Stimulated activated CD4-positive, alpha-beta T cell treated with anti-CD3 and anti-CD28 coated beads, Interleukin-1b, Interleukin-23, amount 100 ng/mL, for 48 hours (primary cell): ENCODE data around the gene CP.

Experiments used
- DNase-seq: peaks from one replicate; pipeline ENCODE4 v3.0.0-alpha.2; 2020

CP gene

GRCh38 chr3:149179220-149179619, 42.4 kb downstream of the CP start:
- DNase-seq = no peak

GRCh38 chr3:149177122-149177521, 44.5 kb downstream of the CP start:
- no peak for DNase-seq

DNA sequence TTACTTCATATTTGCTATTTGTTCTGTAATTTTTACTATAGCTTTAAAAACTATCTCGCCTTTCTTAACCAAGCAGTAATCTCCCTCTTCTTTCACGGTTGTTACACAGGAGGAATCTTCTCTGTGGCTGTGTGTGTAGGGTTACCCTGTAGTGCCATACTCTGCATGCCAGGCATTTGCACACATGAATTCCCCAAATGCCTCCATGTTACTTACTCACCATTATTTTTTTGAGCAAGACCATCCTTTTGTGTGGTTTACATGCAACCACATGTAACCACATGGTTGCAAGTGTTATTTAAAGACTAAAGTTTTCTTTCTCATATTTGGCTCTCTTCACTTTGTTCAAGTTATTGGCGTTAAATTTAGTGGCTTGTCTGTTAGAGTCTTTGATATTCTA, 46.7 kb downstream of the CP start:
- DNase-seq = peak; percentile 2

- no peak for DNase-seq
These were observed 51.0 kb downstream of the CP start for GRCh38 chr3:149170672-149171071.

DNA sequence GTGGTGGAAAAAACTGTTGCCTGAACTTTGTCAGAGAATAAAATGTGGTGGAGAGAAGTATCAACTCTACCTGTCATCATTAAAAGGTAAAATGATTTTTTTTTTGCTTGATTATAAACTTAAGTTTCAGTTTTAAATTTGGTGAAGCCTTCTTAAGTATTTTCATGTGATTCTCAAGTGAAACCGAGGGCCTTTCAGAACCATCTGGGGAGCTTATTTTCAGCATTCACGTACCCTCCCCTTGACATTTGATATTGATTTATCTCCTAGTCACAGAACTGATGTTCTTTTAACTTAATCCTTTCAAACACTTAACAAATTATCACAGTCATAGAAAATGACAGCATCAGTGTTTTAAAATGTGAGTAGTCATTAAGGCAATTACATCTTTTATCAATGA, 53.7 kb downstream of the CP start:
- DNase-seq = no peak

- no peak for DNase-seq
These were observed 58.6 kb downstream of the CP start for GRCh38 chr3:149163066-149163465.

GRCh38 chr3:149162007-149162406, 59.6 kb downstream of the CP start:
- DNase-seq = no peak

GRCh38 chr3:149160754-149161300, 60.8 kb downstream of the CP start:
- no peak for DNase-seq

- no peak for DNase-seq
These were observed 68.2 kb downstream of the CP start for GRCh38 chr3:149153402-149153801.

DNA sequence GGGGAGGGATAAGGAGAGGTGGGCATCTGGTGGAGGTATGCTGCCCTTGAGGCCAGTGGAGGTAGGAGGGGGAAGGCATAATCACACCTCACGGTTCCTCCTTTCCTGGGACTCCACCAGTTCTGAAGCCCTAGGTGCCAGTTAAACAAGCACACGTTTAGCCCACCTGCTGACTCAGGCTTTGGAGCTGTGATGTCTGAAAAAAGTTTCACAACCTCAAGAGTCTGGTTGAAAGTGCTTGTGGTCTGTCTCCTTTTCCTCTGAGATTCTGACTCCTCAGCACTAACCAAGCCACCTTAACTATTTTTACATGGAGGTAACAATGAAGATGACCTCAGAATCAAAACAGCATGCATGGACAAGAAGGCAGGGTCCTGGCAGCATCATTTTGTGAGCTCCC, 69.2 kb downstream of the CP start:
- DNase-seq = peak; percentile 15

DNA sequence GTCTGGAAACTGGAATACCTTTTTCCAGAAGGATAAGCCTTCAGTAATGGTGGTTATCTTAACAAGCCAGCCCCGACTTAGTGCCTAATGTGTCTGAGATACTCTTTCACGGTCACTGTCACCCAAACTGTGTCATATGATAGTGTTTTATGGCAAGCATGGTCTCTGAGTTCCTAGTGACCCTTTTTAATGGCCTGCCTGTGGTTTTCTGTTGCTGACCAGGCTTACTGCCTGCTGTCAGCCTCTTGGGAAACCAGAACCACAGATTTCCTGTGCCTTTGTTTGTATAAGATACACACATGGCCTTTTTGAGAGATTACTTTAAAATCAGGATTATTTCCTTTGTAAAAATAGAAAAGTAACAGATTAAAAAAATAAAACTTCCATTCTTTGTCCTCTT, 69.8 kb downstream of the CP start:
- no peak for DNase-seq

DNA sequence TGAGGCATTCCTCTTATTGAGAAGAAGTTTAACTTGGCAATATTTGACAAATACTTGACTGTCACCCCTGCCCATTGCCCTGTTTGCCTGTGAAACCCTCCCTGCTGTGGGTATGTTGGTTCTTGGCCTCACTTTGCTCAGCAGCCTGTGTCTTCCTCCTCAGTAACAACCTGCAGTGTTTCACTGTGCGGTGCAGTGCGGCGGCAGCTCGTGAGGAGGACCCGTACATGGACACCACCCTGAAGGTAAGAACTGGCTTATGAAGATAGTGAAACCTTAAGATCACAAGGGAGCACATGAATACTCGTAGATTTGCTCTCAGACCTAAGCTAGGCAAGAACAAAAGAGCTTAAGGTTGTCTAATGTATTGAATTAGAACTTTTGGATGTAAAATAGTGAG, 71.2 kb downstream of the CP start:
- DNase-seq = no peak

GRCh38 chr3:149145974-149146373, 75.7 kb downstream of the CP start:
- DNase-seq = no peak

DNA sequence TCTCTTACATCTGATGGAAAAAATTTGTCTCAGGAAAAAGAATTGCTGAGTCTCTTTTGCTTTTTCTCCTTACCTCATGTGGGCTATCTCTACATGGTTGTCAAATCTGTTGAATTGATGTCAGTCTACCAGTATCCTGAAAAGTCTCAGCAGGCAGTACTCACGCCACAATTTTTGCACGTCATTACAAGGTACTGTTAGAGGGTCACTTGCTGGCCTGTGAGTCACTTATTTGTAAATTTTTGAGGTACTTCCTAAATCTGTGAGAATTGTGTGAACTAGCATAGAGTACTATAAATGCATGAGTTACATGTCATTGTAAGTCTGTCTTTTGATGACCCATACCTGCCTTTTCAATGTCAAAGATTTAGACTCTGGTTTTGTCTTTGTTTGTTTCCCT, 76.3 kb downstream of the CP start:
- no peak for DNase-seq

DNA sequence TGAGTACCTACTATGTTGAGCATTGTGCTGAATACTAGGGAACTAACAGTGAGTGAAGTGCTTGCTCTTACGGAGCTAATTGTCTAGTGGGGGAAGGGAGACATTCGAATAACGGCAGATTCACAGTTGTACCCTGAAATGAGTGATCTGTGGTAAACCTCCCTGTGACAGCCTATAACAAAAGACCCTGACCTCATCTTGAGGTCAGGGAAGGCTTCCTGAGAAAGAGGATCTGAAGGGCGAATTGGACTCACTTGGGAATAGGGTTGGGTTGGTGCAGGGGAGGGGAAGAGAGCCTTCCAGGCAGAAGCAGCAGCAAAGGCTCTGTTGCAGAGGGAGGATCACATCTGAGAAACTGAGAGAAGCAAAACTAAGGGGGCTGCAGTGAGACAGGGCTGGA, 78.9 kb downstream of the CP start:
- no peak for DNase-seq

DNA sequence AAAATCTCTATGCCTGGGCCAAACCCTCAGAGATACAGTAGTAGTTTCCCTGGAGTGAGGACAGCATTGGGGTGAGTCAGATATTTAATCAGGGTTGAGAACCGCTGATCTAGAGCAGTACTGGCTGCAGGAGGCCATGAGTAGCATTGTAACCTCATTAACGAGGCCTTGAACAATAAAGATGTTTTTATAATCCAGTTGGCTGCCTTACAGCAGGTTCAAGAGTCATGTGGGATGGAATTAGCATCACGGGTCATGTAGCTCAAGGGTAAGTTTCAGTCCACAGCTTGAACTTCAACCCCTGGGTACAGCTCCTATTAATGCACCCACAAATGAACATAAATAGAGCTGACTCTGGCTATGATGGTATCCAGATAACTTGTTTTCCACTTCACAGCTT, 87.1 kb downstream of the CP start:
- no peak for DNase-seq

DNA sequence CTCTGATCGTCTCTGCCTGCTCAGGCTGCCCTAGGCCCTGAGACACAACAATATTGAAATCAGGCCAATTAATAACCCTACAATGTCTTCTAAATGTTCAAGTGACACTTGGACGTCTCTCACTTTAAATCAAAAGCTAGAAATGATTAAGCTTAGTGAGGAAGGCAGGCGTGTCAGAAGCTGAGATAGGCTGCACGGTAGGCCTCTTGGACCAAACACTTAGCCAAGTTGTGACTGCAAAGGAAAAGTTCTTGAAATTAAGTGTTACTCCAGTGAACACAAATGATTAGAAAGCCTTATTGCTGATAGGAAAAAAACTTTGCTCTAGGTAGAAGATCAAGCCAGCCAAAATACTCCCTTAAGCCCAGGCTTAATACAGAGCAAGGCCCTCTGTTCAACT, 90.0 kb downstream of the CP start:
- DNase-seq = no peak

DNA sequence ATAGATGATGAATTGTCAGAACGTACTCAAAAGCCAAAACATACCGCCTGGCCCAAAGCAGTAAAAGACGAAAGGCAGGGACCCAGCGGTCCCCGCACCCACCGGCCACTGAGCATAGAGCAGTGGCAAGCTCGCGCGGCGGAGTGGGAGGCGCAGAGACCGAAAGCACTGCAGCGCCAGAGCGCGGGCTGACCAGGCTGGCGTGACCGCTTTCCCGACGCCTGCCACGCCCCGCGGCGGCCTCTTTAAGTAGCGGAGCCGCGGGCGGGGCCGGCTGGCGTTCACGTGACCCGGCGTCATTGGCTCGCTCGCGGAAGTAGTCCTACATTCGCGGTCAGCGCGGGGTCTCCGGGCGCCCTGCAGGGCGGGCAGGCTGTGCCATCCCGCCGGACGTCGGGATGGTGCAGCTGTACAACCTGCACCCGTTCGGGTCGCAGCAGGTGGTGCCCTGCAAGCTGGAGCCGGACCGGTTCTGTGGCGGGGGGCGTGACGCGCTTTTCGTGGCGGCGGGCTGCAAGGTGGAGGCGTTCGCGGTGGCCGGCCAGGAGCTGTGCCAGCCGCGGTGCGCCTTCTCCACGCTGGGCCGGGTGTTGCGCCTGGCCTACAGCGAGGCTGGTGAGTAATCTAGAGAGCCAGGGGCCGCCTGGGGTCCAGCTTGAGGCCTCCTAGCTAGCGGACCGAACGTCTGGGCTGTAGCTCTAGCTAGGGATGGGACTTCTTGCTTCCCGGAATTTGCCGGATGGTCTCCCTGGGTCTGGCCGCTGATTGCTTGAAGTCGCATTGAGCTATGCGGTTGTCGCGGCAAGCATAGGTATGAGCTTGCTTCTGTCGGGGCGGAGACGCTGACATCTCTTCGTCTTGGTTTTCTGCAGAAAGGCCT, 92.1 kb downstream of the CP start, which contains the start of gene HPS3:
Gene HPS3 (plus strand): TSS at position 313 of the 880 bp plus-strand sequence. CDS start 86 bp downstream, at position 399.
- peak; percentile 77 for DNase-seq

- no peak for DNase-seq
These were observed 92.8 kb downstream of the CP start for GRCh38 chr3:149128821-149129220.

DNA sequence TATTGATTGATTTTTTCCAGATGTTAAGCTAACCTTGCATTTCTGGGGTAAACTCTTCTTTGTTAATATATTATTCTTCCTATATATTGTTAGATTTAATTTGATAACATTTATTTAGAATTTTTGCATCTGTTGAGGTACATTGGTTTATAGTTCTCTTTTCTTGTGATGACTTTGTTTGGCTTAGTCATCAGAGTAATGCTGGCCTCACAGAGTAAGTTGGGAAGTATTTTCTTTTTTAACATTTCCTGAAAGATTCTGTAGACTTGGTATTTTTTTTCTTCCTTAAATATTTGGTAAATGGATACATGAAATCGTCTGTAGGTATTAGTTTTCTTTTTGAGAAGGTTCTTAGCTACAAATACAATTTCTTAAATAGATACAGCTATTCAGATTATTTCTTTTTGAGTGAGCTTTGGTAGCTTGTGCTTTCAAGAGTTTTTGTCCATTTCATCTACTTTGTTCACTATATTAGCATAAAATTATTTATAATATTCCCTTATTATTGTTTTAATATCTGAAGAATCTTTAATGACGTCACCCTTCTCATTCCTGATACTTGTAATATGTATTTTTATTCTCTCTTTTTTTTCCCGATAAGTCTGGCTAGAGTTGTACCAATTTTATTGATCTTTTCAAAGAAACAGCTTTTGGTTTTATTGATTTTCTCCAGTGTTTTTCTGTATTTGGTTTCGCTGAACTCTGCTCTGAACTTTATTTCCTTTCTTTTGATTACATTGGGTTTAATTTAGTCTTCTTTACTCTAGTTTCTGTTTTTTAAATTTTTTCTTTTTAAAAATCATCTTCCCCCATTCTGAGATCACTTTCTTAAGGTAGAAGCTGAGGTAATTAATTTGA, 98.7 kb downstream of the CP start:
- no peak for DNase-seq
